Transverse colon (tissue), 4 donors: ENCODE data around the gene CDIPT. TPM values are rescaled to one million over a fixed set of nuclear protein-coding genes. Genes with fewer than 3 reads are reported as not detected.
"Not testable (repeated sequence)": the region's sequence is repeated elsewhere in the genome, so short reads cannot be mapped to it uniquely, and the experiment has no call there.

Source experiments
- DNase-seq: peaks from one replicate; pipeline ENCODE4 v3.0.0-alpha.2; 2019
- H3K27ac ChIP-seq, 4 donors: fragments of 200-600 bp; sonication (generic); 2 replicates each; pipeline ENCODE4 v1.5.1; 2016 to 2018; ENCODE audit warnings: inconsistent platforms in 4 of 4
- H3K27me3 ChIP-seq: fragments of 200-600 bp; sonication (generic); 2 replicates; pipeline ENCODE4 v1.5.1; 2017; ENCODE audit warnings: inconsistent platforms
- H3K36me3 ChIP-seq, 4 donors: fragments of 200-600 bp; sonication (generic); 2 replicates each; pipeline ENCODE4 v1.5.1; 2017 to 2019; ENCODE audit warnings: inconsistent platforms in 4 of 4
- H3K4me1 ChIP-seq, 4 donors: fragments of 200-600 bp; sonication (generic); 2 replicates each; pipeline ENCODE4 v1.5.1; 2017 to 2020; ENCODE audit warnings: inconsistent platforms in 4 of 4
- H3K4me3 ChIP-seq, 4 donors: fragments of 200-600 bp; sonication (generic); 1 replicate in 1 of 4; 2 replicates in 3 of 4; pipeline versions ENCODE4 v1.5.1 to v1.6.1; 2017 to 2019; ENCODE audit warnings: inconsistent platforms in 4 of 4
- H3K9me3 ChIP-seq, 2 donors: fragments of 200-600 bp; sonication (generic); 2 replicates each; pipeline ENCODE4 v1.5.1; 2017 to 2019; ENCODE audit warnings: inconsistent platforms in 2 of 2
- EP300 ChIP-seq: sonication (generic); formaldehyde crosslinking; IDR thresholded peaks from one replicate; pipeline ENCODE4 v1.6.1; 2017; ENCODE audit warnings: antibody characterized with exemption, low read depth
- POLR2A ChIP-seq: fragments of 450-650 bp; IDR thresholded peaks from one replicate; pipeline ENCODE4 v1.6.1; 2016; ENCODE audit warnings: antibody characterized with exemption, mild to moderate bottlenecking, moderate library complexity
- POLR2AphosphoS5 ChIP-seq, 3 donors: sonication (generic); formaldehyde crosslinking; IDR thresholded peaks; one replicate each; pipeline ENCODE4 v1.6.1; 2016; ENCODE audit warnings: antibody characterized with exemption in 3 of 3
- WGBS, 2 donors: methylation state at CpG; one replicate each; pipeline ENCODE4 v1.1.5; 2018; ENCODE audit warnings: low coverage in 1 of 2; 5-methylcytosine and 5-hydroxymethylcytosine counted together
- in situ Hi-C, 4 donors: fragments of 200-750 bp; cut with MboI; loops; one replicate each; pipeline versions ENCODE4 v1.15.0 to v1.15.1; 2017; ENCODE audit warnings: low sequenced_read_pairs in 3 of 4, low pct_ligation_motif_present in 1 of 4, low pct_unique_long_range_greater_than_20kb in 1 of 4
- intact Hi-C: fragments of 100-400 bp; cut with DNase I; formaldehyde crosslinking; loops from one replicate; pipeline ENCODE4 v1.15.1; 2023; ENCODE audit warnings: low total_unique reads
- total RNA-seq, 4 donors: library from RNA; depleted of rRNA; stranded (reverse); fragments of >200 nt; gene quantifications; one replicate each; pipeline ENCODE4 v1.1.0, GENCODE V29; 2016
- TF ChIP-seq, protein P1 (sequence below), 5 experiments: fragments of 200-600 bp in 3 of 5; fragments of 450-650 bp in 2 of 5; sonication (generic) in 3 of 5; IDR thresholded peaks; 1 replicate in 2 of 5; 2 replicates in 3 of 5; pipeline ENCODE4 v1.5.1; 2016 to 2017; ENCODE audit warnings: antibody characterized with exemption in 5 of 5, inconsistent platforms in 3 of 5, mild to moderate bottlenecking in 2 of 5, moderate library complexity in 1 of 5

Gene CDIPT
- total RNA-seq, 4 donors from 2014 or later = 58.5 to 139 (median 94.5) TPM

DNA sequence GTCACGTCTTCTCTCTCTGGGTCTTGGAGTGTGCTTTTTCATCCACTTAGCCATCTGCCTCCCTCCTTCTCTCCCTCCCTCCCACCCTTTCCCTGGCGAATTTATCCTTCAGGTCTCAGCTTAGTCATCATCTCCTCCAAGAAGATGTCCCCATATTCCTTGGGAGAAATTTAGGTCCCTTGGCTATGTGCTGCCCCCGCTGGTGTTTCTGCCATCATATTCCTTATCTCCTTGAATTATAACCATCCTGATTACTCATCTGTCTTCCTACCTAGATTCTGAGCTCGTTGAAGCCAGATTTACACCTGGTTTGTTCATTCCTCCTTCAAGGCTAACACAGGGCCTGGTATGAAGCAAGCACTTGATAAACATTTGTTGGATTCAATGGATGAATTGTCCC, 31.3 kb upstream of the CDIPT start:
- H3K27ac ChIP-seq = no peak overlapping the region
- peaks cover 0 to 7% (median 1%) of the 10 kb centered on the region in 4 donors for H3K4me1 ChIP-seq
- in situ Hi-C loops (loop anchor here in 1 of 4 donors (25.0 kb wide), 1 partner anchor 143 kb away; the partner anchor contains the start of gene TLCD3B), intact Hi-C loops (no loop called here)
- no peak for TF ChIP-seq EP300
- TF ChIP-seq, protein P1, sequence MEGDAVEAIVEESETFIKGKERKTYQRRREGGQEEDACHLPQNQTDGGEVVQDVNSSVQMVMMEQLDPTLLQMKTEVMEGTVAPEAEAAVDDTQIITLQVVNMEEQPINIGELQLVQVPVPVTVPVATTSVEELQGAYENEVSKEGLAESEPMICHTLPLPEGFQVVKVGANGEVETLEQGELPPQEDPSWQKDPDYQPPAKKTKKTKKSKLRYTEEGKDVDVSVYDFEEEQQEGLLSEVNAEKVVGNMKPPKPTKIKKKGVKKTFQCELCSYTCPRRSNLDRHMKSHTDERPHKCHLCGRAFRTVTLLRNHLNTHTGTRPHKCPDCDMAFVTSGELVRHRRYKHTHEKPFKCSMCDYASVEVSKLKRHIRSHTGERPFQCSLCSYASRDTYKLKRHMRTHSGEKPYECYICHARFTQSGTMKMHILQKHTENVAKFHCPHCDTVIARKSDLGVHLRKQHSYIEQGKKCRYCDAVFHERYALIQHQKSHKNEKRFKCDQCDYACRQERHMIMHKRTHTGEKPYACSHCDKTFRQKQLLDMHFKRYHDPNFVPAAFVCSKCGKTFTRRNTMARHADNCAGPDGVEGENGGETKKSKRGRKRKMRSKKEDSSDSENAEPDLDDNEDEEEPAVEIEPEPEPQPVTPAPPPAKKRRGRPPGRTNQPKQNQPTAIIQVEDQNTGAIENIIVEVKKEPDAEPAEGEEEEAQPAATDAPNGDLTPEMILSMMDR (IDR thresholded peaks at IDR 0.05) = no peak
- no peak for TF ChIP-seq POLR2AphosphoS5 (IDR thresholded peaks at IDR 0.05)
- TF ChIP-seq POLR2A = no peak
- H3K4me3 ChIP-seq = no peak overlapping the region
- peaks cover 27% of the 10 kb centered on the region for H3K27me3 ChIP-seq
- no peak for DNase-seq
- H3K9me3 ChIP-seq = no peaks in the 10 kb centered on the region
- H3K36me3 ChIP-seq = no peaks in the 10 kb centered on the region
- WGBS, 2 donors = 33 to 62% methylated on average over 1 to 4 of the region's 4 CpGs

DNA sequence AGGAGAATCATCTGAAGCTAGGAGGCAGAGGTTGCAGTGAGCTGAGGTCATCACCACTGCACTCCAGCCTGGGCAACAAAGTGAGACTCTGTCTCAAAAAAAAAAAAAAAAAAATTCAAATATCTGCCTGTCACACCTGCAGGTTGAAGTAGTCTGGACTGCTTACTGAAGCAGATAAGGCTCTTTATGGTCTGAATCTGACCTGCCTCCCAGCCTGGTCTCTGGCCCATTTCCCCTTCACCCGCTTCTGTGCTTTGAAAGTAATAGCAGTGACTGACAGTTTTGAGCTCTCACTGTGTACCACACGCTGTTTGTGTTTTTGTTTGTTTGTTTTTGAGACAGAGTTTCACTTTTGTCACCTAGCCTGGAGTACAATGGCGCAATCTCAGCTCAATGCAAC, 30.5 kb upstream of the CDIPT start:
- no peaks in the 10 kb centered on the region for H3K36me3 ChIP-seq
- H3K27ac ChIP-seq = no peak overlapping the region
- intact Hi-C loops = no loop called here

DNA sequence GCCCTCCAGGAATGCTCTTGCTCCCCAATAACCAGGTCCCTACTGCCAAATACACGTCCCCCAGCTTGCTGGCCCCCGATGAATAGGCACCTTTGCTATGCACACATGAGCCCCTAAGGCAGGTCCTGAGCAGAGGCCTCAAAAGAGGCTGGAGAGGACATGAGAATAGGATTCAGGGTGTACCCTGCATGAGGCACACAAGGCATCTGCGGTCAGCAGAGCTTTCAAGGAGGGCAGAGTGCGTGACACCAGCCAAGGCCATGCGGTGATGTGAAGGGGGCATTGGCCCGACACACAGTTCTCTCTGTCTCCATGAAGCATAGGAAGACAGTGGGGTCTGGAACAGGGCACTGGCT, 29.4 kb upstream of the CDIPT start:
- 96 to 100% methylated on average over 2 to 6 of the region's 6 CpGs for WGBS, 2 donors
- TF ChIP-seq POLR2AphosphoS5 (IDR thresholded peaks at IDR 0.05) = no peak
- TF ChIP-seq POLR2A = no peak
- TF ChIP-seq, protein P1 (IDR thresholded peaks at IDR 0.05) = no peak
- TF ChIP-seq EP300 = no peak
- intact Hi-C loops (no loop called here), in situ Hi-C loops (loop anchor here in 1 of 4 donors (25.0 kb wide), 1 partner anchor 145 kb away; the partner anchor contains the start of gene TLCD3B)
- Histone ChIP-seq H3K36me3 (no peaks in the 10 kb centered on the region), H3K27ac (no peak overlapping the region), H3K4me3 (no peak overlapping the region), H3K27me3 (peaks cover 7% of the 10 kb centered on the region), H3K9me3 (no peaks in the 10 kb centered on the region), H3K4me1 (no peaks in the 10 kb centered on the region)
- DNase-seq = no peak

More for the DNA sequence above, 30.5 kb upstream of the CDIPT start:
- Histone ChIP-seq H3K9me3 (no peaks in the 10 kb centered on the region), H3K27me3 (peaks cover 19% of the 10 kb centered on the region), H3K4me3 (no peak overlapping the region), H3K4me1 (peaks cover 0 to under 1% (median 0%) of the 10 kb centered on the region in 4 donors)
- in situ Hi-C loops = loop anchor here in 1 of 4 donors (25.0 kb wide), 1 partner anchor 144 kb away; the partner anchor contains the start of gene TLCD3B
- TF ChIP-seq POLR2A (no peak), POLR2AphosphoS5 (IDR thresholded peaks at IDR 0.05) (no peak), EP300 (no peak)
- TF ChIP-seq, protein P1 (IDR thresholded peaks at IDR 0.05) = no peak
- DNase-seq = no peak
- WGBS, 2 donors = 80 to 91% methylated on average over 1 to 3 of the region's 3 CpGs

DNA sequence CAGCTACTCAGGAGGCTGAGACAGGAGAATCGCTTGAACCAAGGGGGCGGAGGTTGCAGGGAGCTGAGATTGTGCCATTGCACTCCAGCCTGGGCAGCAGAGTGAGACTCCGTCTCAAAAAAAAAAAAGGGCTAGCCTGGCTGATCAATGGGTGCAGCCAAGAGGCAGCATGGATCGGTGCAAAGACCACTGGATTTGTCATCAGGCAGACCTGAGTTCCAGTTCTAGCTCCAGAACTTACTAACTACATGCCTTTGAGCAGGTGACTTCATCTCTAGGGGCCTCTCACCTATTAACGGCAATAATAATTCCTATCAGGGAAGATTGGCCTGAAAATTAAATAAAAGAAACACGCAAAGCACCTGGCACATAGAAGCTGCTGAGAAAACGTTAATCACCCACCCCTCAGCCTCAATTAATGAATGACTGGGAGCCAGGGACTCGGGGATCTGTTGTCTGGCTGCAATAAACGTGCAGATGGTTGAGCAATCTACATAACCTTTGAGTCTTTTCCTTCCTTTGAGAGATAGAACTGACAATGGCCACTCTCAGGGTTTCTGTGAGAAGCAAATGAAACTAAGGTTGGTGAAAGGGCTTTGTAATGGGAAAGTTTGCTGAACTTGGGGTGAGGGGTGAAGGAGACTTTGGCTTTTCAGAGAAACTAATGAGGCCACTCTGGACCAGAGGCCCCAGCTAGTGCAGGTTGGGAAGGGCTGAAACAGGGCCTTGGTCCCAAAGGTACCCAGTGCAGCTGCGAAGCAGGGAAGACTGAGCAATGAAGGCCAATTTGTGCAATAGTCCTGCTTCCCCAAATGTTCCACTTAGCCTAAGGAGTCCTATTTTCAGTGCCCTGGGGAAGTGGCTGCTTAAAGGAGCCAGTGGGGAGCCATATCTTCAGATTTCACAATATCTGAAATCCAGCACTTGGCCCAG, 28.8 kb upstream of the CDIPT start:
- Histone ChIP-seq H3K27me3 (peaks cover under 1% of the 10 kb centered on the region), H3K4me1 (no peaks in the 10 kb centered on the region), H3K36me3 (no peaks in the 10 kb centered on the region), H3K9me3 (no peaks in the 10 kb centered on the region), H3K4me3 (no peak overlapping the region), H3K27ac (no peak overlapping the region)
- DNase-seq = no peak
- intact Hi-C loops (no loop called here), in situ Hi-C loops (loop anchor here in 1 of 4 donors (25.0 kb wide), 1 partner anchor 146 kb away; the partner anchor contains the start of gene TLCD3B)
- 62 to 64% methylated on average over 8 to 10 of the region's 10 CpGs for WGBS, 2 donors
- TF ChIP-seq POLR2AphosphoS5 (IDR thresholded peaks at IDR 0.05) = no peak
- TF ChIP-seq EP300 = no peak
- TF ChIP-seq POLR2A = no peak
- TF ChIP-seq, protein P1 (IDR thresholded peaks at IDR 0.05) = no peak

DNA sequence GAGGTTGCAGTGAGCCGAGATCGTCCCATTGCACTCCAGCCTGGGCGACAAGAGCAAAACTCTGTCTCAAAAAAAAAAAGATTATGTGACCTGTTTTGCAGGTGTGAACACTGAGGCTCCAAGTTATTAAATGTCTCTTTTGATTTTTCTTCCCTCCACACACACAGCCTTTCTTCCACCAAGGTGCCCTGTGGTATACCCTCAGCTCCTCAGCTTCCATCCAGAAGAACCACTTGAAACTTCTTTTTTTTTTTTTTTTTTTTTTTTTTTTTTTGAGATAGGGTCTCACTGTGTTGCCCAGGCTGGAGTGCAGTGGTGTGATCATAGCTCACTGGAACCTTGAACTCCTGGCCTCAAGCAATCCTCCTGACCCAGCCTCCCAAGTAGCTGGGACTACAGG, 26.3 kb upstream of the CDIPT start:
- H3K27me3 ChIP-seq, H3K27ac ChIP-seq, H3K4me3 ChIP-seq, H3K9me3 ChIP-seq, intact Hi-C loops, H3K36me3 ChIP-seq, DNase-seq, H3K4me1 ChIP-seq: not testable (repeated sequence)
- WGBS, 2 donors = 92% methylated on average over 3 of the region's 3 CpGs; no CpG with 5 or more reads in 1 of the 2 donors
- in situ Hi-C loops = loop anchor here in 1 of 4 donors (25.0 kb wide), 1 partner anchor 148 kb away; the partner anchor contains the start of gene TLCD3B
